ENCODE measurements around the gene FBXO42. TPM values are rescaled to one million over a fixed set of nuclear protein-coding genes. Genes with fewer than 3 reads are reported as not detected.

Gene FBXO42
- total RNA-seq, 1 donor from 2014 or later = 21.0 TPM

DNA sequence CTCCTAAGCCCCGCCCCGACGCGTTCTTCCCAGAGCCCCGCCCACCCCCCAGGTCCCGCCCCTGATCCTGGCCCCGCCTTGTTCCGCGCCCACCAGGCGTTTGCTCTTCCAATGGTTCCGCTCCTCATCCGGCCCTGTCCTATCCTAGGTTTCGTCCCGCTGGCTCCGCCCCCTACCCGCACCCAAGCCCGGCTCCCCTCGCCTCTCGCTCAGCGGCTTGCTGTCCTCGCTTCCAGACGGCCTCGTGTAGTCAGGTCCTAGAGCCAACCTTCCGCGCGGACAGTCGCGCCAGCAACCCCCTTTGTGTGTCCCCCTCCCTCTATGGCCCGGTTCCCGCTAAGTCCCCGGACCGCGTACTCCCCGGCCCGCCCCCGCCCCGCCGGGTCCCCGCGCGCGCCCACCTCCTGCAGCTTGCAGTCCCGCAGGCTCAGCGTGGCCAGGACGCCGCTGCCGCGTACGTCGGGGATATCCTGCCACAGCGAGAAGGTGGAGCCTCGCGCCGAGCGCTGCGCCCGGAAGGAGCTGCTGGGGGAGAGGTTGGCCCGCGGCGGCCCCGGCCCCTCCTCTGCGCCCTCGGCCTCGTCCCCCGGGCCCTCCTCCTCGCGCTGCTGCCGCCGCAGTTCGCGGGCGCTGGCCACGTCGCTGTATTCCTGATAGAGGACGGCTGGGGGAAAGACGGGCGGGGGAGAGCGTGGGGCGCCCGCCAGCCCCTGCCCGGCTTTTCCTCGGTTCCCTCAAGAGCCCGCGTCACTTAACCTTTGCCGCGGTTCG, 145.5 kb downstream of the FBXO42 start:
- H3K4me3 ChIP-seq = peak overlapping the region; percentile 60
- H3K36me3 ChIP-seq = peaks cover 3% of the 10 kb centered on the region
- peaks cover 13% of the 10 kb centered on the region for H3K4me1 ChIP-seq
- no peaks in the 10 kb centered on the region for H3K27me3 ChIP-seq
- ATAC-seq (peak; percentile 93), DNase-seq (peak; percentile 99)
- H3K9me3 ChIP-seq = no peaks in the 10 kb centered on the region
- H3K27ac ChIP-seq = peak overlapping the region; percentile 91
- TF ChIP-seq, protein P1, sequence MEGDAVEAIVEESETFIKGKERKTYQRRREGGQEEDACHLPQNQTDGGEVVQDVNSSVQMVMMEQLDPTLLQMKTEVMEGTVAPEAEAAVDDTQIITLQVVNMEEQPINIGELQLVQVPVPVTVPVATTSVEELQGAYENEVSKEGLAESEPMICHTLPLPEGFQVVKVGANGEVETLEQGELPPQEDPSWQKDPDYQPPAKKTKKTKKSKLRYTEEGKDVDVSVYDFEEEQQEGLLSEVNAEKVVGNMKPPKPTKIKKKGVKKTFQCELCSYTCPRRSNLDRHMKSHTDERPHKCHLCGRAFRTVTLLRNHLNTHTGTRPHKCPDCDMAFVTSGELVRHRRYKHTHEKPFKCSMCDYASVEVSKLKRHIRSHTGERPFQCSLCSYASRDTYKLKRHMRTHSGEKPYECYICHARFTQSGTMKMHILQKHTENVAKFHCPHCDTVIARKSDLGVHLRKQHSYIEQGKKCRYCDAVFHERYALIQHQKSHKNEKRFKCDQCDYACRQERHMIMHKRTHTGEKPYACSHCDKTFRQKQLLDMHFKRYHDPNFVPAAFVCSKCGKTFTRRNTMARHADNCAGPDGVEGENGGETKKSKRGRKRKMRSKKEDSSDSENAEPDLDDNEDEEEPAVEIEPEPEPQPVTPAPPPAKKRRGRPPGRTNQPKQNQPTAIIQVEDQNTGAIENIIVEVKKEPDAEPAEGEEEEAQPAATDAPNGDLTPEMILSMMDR (IDR thresholded peaks at IDR 0.05) = no peak
- intact Hi-C loops (cut with DNase I) = no loop called here

DNA sequence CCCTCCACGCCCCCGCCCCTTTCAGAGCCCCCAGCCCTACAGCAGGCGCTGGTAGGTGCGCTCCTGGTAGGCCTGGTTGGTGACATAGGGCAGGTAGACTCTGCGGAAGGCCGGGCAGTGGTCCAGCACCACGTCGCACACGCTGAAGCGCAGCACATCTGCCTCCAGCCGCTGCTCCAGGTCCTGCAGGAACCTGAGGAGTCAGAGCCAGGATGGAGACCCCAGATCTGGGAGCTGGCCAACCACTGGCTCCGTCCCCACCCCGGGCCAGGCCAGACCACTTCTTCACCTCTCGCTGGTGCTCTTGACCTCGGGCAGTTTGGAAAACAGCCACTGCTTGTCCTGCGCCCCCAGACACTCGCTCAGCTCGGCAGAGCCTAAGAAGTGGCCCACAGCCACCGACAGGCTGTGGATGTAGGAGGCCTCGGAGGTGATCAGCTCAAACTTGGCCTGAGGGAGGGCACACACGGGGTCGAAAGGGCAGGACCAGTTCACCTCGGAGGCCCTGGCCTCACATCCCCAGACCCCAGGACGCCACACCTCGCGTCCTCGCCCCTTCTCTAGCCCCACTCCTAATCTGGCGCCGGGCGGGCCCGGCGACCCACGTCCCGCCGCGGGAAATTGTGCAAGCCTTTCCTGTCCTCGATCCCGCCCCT, 146.3 kb downstream of the FBXO42 start:
- Histone ChIP-seq H3K27ac (peak overlapping the region; percentile 91), H3K4me3 (peak overlapping the region; percentile 60), H3K4me1 (peaks cover 13% of the 10 kb centered on the region), H3K27me3 (no peaks in the 10 kb centered on the region), H3K9me3 (no peaks in the 10 kb centered on the region), H3K36me3 (peaks cover 3% of the 10 kb centered on the region)
- DNase-seq = peak; percentile 69
- intact Hi-C loops (cut with DNase I) = no loop called here
- ATAC-seq = no peak
- TF ChIP-seq, protein P1 (IDR thresholded peaks at IDR 0.05) = no peak

DNA sequence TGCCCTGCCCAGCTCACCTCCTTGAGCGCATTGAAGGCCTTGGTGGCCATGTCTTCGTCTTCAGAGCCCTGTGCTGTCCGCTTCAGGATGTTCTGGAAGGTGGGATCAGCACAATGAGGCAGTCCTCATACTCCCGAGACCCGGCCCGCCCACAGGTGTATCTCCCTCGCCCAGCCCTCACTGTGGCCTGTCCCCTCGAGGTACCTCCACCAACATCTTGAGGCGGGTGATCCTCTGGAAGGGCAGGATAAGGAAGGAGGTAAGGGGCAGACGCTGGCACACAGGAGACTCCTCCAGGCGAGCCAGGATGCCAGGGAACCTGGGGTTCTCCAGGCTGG, 147.0 kb downstream of the FBXO42 start:
- Histone ChIP-seq H3K36me3 (peaks cover 3% of the 10 kb centered on the region), H3K4me1 (peaks cover 13% of the 10 kb centered on the region), H3K27ac (no peak overlapping the region), H3K27me3 (no peaks in the 10 kb centered on the region), H3K4me3 (no peak overlapping the region), H3K9me3 (no peaks in the 10 kb centered on the region)
- DNase-seq (peak; percentile 55), ATAC-seq (no peak)
- TF ChIP-seq, protein P1 (IDR thresholded peaks at IDR 0.05) = no peak
- intact Hi-C loops (cut with DNase I) = no loop called here

DNA sequence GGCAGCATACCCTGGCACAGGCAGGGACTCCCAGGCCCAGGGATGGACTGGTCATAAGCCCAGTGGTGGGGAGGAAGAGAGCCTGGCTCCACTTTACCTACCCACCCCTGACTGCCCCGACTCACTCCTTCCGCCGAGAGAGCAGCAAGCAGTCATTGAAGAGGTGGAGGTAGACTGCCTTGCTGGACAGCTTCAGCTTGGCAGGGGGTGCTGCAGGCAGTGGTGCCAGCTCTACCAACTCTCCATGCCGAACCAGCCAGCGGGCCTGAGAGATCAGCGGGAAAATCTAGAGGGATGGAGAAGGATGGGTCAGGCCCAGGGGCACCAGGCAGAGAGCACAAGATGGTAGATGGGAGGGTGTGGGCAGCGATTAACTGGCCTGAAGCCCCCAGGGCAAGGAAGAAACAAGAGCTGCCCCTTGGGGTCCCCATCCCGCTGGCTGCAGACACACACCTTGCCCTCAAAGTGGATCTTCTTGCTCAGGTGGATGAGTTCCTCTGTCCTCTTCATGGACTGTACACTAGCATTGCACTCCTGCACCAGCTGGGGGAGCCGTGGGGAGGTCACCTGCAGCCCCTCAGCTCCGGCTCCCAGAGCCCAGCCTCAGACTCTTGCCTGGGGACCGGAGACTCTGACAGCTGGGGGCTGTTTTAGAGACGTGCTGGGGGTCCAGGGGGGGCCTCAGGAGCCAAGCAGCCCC, 147.5 kb downstream of the FBXO42 start:
- DNase-seq (peak; percentile 76), ATAC-seq (no peak)
- Histone ChIP-seq H3K9me3 (no peaks in the 10 kb centered on the region), H3K4me1 (peaks cover 13% of the 10 kb centered on the region), H3K4me3 (no peak overlapping the region), H3K36me3 (peaks cover 3% of the 10 kb centered on the region), H3K27ac (no peak overlapping the region), H3K27me3 (no peaks in the 10 kb centered on the region)
- intact Hi-C loops (cut with DNase I) = no loop called here
- TF ChIP-seq, protein P1 (IDR thresholded peaks at IDR 0.05) = peak; percentile 25

DNA sequence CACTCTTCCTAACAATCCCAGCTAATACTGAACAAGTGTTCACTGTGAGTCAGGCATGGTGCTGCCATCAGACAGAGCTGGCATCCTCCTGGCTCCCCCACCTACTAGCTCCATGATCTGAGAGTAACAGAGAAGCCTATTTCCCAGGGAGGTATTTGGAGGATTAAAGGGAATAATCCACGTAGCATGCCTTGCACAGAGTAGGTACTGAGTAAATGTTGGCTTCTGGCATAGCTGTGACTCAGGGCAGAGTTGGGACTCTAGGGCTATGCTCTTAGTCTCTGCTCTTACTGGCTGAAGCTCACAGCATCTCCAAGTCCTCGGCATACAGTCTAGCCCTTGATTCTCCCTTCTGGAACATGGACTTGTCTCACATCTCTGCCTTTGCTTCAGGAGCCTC, 148.1 kb downstream of the FBXO42 start:
- ATAC-seq = no peak
- no peak for DNase-seq
- Histone ChIP-seq H3K4me3 (no peak overlapping the region), H3K36me3 (peaks cover 3% of the 10 kb centered on the region), H3K9me3 (no peaks in the 10 kb centered on the region), H3K27ac (no peak overlapping the region), H3K4me1 (peaks cover 13% of the 10 kb centered on the region), H3K27me3 (no peaks in the 10 kb centered on the region)
- intact Hi-C loops (cut with DNase I) = no loop called here
- TF ChIP-seq, protein P1 (IDR thresholded peaks at IDR 0.05) = no peak

Data from upper lobe of right lung (tissue), 1 donor.